Activated CD8-positive, alpha-beta memory T cell treated with anti-CD3 and anti-CD28 coated beads, Interleukin-2, amount 50 U/mL, for 4 hours (primary cell): ENCODE data around the gene KRT35.
A peak's percentile ranks its signal among the peaks of the same experiment; 100 is the strongest.

Experiments used
- DNase-seq: peaks from one replicate; pipeline ENCODE4 v3.0.0-alpha.2; 2020

KRT35 gene

GRCh38 chr17:41511116-41511515 lies 30.2 kb upstream of the KRT35 start:
- no peak for DNase-seq

GRCh38 chr17:41510251-41511065 lies 29.5 kb upstream of the KRT35 start:
- no peak for DNase-seq

- DNase-seq: no peak
These were observed 26.4 kb upstream of the KRT35 start for GRCh38 chr17:41507315-41507880.

- DNase-seq: no peak
These were observed 25.1 kb upstream of the KRT35 start for GRCh38 chr17:41505809-41506767.

- no peak for DNase-seq
These were observed 24.3 kb upstream of the KRT35 start, which contains the start of gene KRT13 for GRCh38 chr17:41505007-41505808. KRT13 (minus strand) TSS chr17:41505612; CDS start chr17:41505550, 62 bp downstream.

GRCh38 chr17:41504246-41504977 lies 23.5 kb upstream of the KRT35 start:
- DNase-seq: no peak

GRCh38 chr17:41503202-41503601 lies 22.3 kb upstream of the KRT35 start:
- DNase-seq: no peak

- DNase-seq: no peak
These were observed 19.4 kb upstream of the KRT35 start for GRCh38 chr17:41500131-41500911.

- DNase-seq: no peak
These were observed 18.8 kb upstream of the KRT35 start for GRCh38 chr17:41499714-41500113.

GRCh38 chr17:41498276-41498675 lies 17.3 kb upstream of the KRT35 start:
- DNase-seq: no peak

- peak; percentile 48 for DNase-seq
These were observed 16.0 kb upstream of the KRT35 start for GRCh38 chr17:41496803-41497484.

GRCh38 chr17:41494524-41494923 lies 13.6 kb upstream of the KRT35 start:
- DNase-seq: no peak

- no peak for DNase-seq
These were observed 11.8 kb upstream of the KRT35 start for GRCh38 chr17:41492771-41493170.

- no peak for DNase-seq
These were observed 11.4 kb upstream of the KRT35 start for GRCh38 chr17:41492351-41492750.

GRCh38 chr17:41491476-41491875 lies 10.5 kb upstream of the KRT35 start:
- DNase-seq: no peak

- no peak for DNase-seq
These were observed 9.3 kb upstream of the KRT35 start for GRCh38 chr17:41490000-41490990.

- no peak for DNase-seq
These were observed 8.6 kb upstream of the KRT35 start, which contains the start of gene KRT36 for GRCh38 chr17:41489531-41489930. KRT36 (minus strand) TSS chr17:41489910; CDS start chr17:41489864, 46 bp downstream.

GRCh38 chr17:41486809-41487530 lies 6.0 kb upstream of the KRT35 start:
- peak; percentile 24 for DNase-seq
